ENCODE data around the gene COLQ. TPM values are rescaled to one million over a fixed set of nuclear protein-coding genes. Genes with fewer than 3 reads are reported as not detected.

The COLQ gene
- total and polyA plus RNA-seq, 2 experiments from 2014 or later = 0.32 to 0.93 TPM

DNA sequence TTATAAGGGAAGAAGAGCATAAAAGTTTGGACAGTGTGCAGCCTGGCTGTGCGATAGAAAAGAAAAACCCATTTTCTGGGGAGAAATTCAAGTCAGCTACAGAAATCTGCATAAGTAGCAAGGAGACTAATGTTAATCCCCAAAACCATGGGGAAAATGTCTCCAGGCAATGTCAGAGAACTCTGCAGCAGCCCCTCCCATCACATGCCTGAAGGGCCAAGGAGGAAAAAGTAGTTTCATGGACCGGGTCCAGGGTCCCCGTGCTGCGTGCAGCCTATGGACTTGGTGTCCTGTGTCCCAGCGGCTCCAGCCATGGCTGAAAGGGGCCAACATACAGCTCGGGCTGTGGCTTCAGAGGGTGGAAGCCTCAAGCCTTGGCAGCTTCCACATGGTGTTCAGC lies 28.3 kb upstream of the COLQ start:
- Histone ChIP-seq H3K4me1 (ENCODE audit: insufficient read depth) (no peaks in the 10 kb centered on the region), H3K9ac (no peak overlapping the region), H3F3A (ENCODE audit: insufficient read depth) (no peaks in the 10 kb centered on the region), H3K79me2 (ENCODE audit: insufficient read depth) (no peaks in the 10 kb centered on the region), H4K20me1 (ENCODE audit: insufficient read depth) (no peaks in the 10 kb centered on the region), H3K9me2 (ENCODE audit: insufficient read depth) (no peaks in the 10 kb centered on the region), H3K27ac (no peak overlapping the region), H2AFZ (no peak overlapping the region), H3K27me3 (replicated peaks; ENCODE audit: insufficient read depth) (no peaks in the 10 kb centered on the region), H3K4me3 (no peak overlapping the region), H3K36me3 (ENCODE audit: low read depth) (no peaks in the 10 kb centered on the region), H3K4me2 (ENCODE audit: unreplicated experiment) (no peak overlapping the region), H3K9me3 (ENCODE audit: low read depth) (no peaks in the 10 kb centered on the region)
- TF ChIP-seq EZH2phosphoT487 (IDR thresholded peaks at IDR 0.05; ENCODE audit: insufficient read depth, low read depth) (no peak), EZH2 (IDR thresholded peaks at IDR 0.05; ENCODE audit: insufficient read depth, poor library complexity, severe bottlenecking) (no peak)
- WGBS, 2 experiments (ENCODE audit: low coverage in 1 of 2, low lambda C conversion rate in 2 of 2, missing lambda C conversion rate in 2 of 2) = 94 to 98% methylated on average over 6 of the region's 6 CpGs
- in situ Hi-C loops (cut with MboI) = loop anchor here (10.0 to 25.0 kb wide), 2 partner anchors 125 to 288 kb away; partner anchors contain the start of genes EAF1 and METTL6
- no peak for DNase-seq

DNA sequence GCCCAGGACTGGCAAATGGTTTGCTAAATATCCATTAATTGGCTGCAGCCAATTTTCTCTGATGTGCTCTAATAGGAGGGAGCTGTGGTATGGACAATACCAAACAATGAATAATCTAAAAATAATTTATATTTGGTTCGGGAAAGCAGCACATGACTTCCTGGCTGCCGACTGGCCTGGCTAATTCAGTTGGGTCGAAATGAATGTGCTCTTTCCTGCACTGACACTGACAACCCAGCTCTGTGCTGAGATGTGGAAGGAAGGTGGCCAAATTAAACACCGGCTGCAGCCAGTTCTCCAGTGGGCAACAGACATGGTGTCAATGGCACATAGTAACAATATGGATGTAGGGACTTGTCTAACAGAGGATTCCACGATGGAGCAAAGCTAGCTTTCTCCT lies 21.1 kb upstream of the COLQ start:
- in situ Hi-C loops (cut with MboI) = no loop called here
- Histone ChIP-seq H3F3A (ENCODE audit: insufficient read depth) (no peaks in the 10 kb centered on the region), H3K9me2 (ENCODE audit: insufficient read depth) (no peaks in the 10 kb centered on the region), H3K27ac (no peak overlapping the region), H3K36me3 (ENCODE audit: low read depth) (no peaks in the 10 kb centered on the region), H4K20me1 (ENCODE audit: insufficient read depth) (no peaks in the 10 kb centered on the region), H2AFZ (no peak overlapping the region), H3K27me3 (replicated peaks; ENCODE audit: insufficient read depth) (no peaks in the 10 kb centered on the region), H3K4me1 (ENCODE audit: insufficient read depth) (no peaks in the 10 kb centered on the region), H3K79me2 (ENCODE audit: insufficient read depth) (no peaks in the 10 kb centered on the region), H3K9ac (no peak overlapping the region), H3K4me2 (ENCODE audit: unreplicated experiment) (no peak overlapping the region), H3K9me3 (ENCODE audit: low read depth) (no peaks in the 10 kb centered on the region), H3K4me3 (no peak overlapping the region)
- 21 to 22% methylated on average over 5 of the region's 5 CpGs for WGBS, 2 experiments (ENCODE audit: low coverage in 1 of 2, low lambda C conversion rate in 2 of 2, missing lambda C conversion rate in 2 of 2)
- no peak for TF ChIP-seq EZH2phosphoT487 (IDR thresholded peaks at IDR 0.05; ENCODE audit: insufficient read depth, low read depth)
- TF ChIP-seq EZH2 (IDR thresholded peaks at IDR 0.05; ENCODE audit: insufficient read depth, poor library complexity, severe bottlenecking) = no peak
- DNase-seq = peak; percentile 9

DNA sequence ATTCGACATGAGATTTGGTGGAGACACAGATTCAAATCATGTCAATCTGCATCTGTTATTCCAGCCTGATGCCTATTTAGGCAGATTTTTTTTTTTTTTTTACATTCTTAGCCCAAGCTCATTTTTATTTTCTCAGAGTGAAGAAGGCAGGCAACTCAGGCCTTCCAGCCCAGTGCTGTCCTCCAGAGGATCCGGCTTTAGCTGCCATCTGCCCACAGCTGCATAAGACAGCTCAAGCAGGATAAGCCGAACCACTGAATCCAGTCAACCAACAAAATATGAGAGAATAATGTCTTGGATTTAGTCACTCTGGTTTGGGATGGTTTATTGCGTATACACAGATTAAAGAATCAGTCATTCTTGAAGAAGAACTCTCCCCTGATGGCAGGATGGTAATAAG lies 19.9 kb upstream of the COLQ start:
- no peak for DNase-seq
- Histone ChIP-seq H2AFZ (no peak overlapping the region), H3K27me3 (replicated peaks; ENCODE audit: insufficient read depth) (no peaks in the 10 kb centered on the region), H3K9me2 (ENCODE audit: insufficient read depth) (no peaks in the 10 kb centered on the region), H3K27ac (no peak overlapping the region), H3K4me1 (ENCODE audit: insufficient read depth) (no peaks in the 10 kb centered on the region), H3K4me3 (no peak overlapping the region), H3K4me2 (ENCODE audit: unreplicated experiment) (no peak overlapping the region), H3K36me3 (ENCODE audit: low read depth) (no peaks in the 10 kb centered on the region), H3K9ac (no peak overlapping the region), H3K9me3 (ENCODE audit: low read depth) (no peaks in the 10 kb centered on the region), H3F3A (ENCODE audit: insufficient read depth) (no peaks in the 10 kb centered on the region), H4K20me1 (ENCODE audit: insufficient read depth) (no peaks in the 10 kb centered on the region), H3K79me2 (ENCODE audit: insufficient read depth) (no peaks in the 10 kb centered on the region)
- no peak for TF ChIP-seq EZH2phosphoT487 (IDR thresholded peaks at IDR 0.05; ENCODE audit: insufficient read depth, low read depth)
- no peak for TF ChIP-seq EZH2 (IDR thresholded peaks at IDR 0.05; ENCODE audit: insufficient read depth, poor library complexity, severe bottlenecking)
- in situ Hi-C loops (cut with MboI) = no loop called here
- WGBS, 2 experiments (ENCODE audit: low coverage in 1 of 2, low lambda C conversion rate in 2 of 2, missing lambda C conversion rate in 2 of 2) = 97 to 98% methylated on average over 4 of the region's 4 CpGs

DNA sequence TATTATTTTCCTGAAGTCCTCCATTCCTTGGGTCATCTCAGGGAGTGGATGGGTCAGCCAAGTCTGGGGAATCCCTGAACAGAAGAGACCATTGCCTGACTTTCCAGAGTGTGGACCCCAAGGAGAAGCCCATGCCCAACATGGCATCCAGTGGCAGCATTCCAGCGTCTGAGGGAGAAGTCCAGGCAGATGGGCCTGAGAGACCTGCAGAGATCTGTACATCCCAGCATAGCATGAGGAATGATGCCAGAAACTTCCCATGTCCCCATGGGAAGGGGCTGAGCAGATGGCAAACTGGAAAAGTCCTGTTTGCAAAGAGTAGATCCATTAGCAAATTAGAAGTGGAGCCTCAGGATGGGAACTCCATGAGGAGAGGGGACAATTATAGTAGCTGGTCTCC lies 17.6 kb upstream of the COLQ start:
- Histone ChIP-seq H3K36me3 (ENCODE audit: low read depth) (no peaks in the 10 kb centered on the region), H3K9ac (no peak overlapping the region), H2AFZ (no peak overlapping the region), H3K79me2 (ENCODE audit: insufficient read depth) (no peaks in the 10 kb centered on the region), H4K20me1 (ENCODE audit: insufficient read depth) (no peaks in the 10 kb centered on the region), H3K9me2 (ENCODE audit: insufficient read depth) (no peaks in the 10 kb centered on the region), H3K9me3 (ENCODE audit: low read depth) (no peaks in the 10 kb centered on the region), H3K4me2 (ENCODE audit: unreplicated experiment) (no peak overlapping the region), H3K27me3 (replicated peaks; ENCODE audit: insufficient read depth) (no peaks in the 10 kb centered on the region), H3F3A (ENCODE audit: insufficient read depth) (no peaks in the 10 kb centered on the region), H3K4me3 (no peak overlapping the region), H3K27ac (no peak overlapping the region), H3K4me1 (ENCODE audit: insufficient read depth) (no peaks in the 10 kb centered on the region)
- TF ChIP-seq EZH2phosphoT487 (IDR thresholded peaks at IDR 0.05; ENCODE audit: insufficient read depth, low read depth) = no peak
- TF ChIP-seq EZH2 (IDR thresholded peaks at IDR 0.05; ENCODE audit: insufficient read depth, poor library complexity, severe bottlenecking) = no peak
- no peak for DNase-seq
- WGBS, 2 experiments (ENCODE audit: low coverage in 1 of 2, low lambda C conversion rate in 2 of 2, missing lambda C conversion rate in 2 of 2) = 81 to 100% methylated on average over 1 of the region's 1 CpG
- in situ Hi-C loops (cut with MboI) = no loop called here

DNA sequence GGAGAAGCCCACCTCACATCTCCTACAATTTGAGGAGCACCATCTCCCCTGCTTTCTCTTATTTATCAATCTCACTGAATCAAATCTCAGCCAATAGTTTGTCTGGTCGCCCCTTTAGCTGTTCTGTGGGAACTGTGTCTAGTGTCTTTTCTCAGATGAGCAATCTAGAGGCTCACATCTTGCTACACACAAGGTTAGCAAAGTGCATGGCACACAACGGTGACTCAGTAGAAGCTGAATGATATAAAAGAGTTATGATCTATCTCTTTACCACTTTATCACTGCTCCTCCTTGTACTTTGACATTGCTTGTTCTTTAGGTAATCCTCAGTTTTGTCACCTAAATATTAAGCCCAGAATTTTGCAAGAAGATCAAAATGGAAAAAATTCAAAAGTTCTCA lies 16.8 kb upstream of the COLQ start:
- peak; percentile 16 for DNase-seq
- WGBS, 2 experiments (ENCODE audit: low coverage in 1 of 2, low lambda C conversion rate in 2 of 2, missing lambda C conversion rate in 2 of 2) = 62 to 63% methylated on average over 2 of the region's 2 CpGs
- H3K9ac ChIP-seq = no peak overlapping the region
- no peak overlapping the region for H3K27ac ChIP-seq
- H3K4me2 ChIP-seq (ENCODE audit: unreplicated experiment) = no peak overlapping the region
- in situ Hi-C loops (cut with MboI) = no loop called here
- no peaks in the 10 kb centered on the region for H3F3A ChIP-seq (ENCODE audit: insufficient read depth)
- H2AFZ ChIP-seq = no peak overlapping the region
- H4K20me1 ChIP-seq (ENCODE audit: insufficient read depth) = no peaks in the 10 kb centered on the region
- no peaks in the 10 kb centered on the region for H3K79me2 ChIP-seq (ENCODE audit: insufficient read depth)
- H3K9me3 ChIP-seq (ENCODE audit: low read depth) = no peaks in the 10 kb centered on the region
- no peaks in the 10 kb centered on the region for H3K36me3 ChIP-seq (ENCODE audit: low read depth)
- TF ChIP-seq EZH2phosphoT487 (IDR thresholded peaks at IDR 0.05; ENCODE audit: insufficient read depth, low read depth) (no peak), EZH2 (IDR thresholded peaks at IDR 0.05; ENCODE audit: insufficient read depth, poor library complexity, severe bottlenecking) (no peak)
- no peak overlapping the region for H3K4me3 ChIP-seq
- H3K4me1 ChIP-seq (ENCODE audit: insufficient read depth) = no peaks in the 10 kb centered on the region
- no peaks in the 10 kb centered on the region for H3K27me3 ChIP-seq (replicated peaks; ENCODE audit: insufficient read depth)
- no peaks in the 10 kb centered on the region for H3K9me2 ChIP-seq (ENCODE audit: insufficient read depth)
